ENCODE measurements around the gene DEPDC4. TPM values are rescaled to one million over a fixed set of nuclear protein-coding genes. Genes with fewer than 3 reads are reported as not detected.
"Not testable (repeated sequence)": the region's sequence is repeated elsewhere in the genome, so short reads cannot be mapped to it uniquely, and the experiment has no call there.

The DEPDC4 gene
- total and polyA plus RNA-seq, 3 donors from 2014 or later = 5.0 to 8.0 (median 6.7) TPM

DNA sequence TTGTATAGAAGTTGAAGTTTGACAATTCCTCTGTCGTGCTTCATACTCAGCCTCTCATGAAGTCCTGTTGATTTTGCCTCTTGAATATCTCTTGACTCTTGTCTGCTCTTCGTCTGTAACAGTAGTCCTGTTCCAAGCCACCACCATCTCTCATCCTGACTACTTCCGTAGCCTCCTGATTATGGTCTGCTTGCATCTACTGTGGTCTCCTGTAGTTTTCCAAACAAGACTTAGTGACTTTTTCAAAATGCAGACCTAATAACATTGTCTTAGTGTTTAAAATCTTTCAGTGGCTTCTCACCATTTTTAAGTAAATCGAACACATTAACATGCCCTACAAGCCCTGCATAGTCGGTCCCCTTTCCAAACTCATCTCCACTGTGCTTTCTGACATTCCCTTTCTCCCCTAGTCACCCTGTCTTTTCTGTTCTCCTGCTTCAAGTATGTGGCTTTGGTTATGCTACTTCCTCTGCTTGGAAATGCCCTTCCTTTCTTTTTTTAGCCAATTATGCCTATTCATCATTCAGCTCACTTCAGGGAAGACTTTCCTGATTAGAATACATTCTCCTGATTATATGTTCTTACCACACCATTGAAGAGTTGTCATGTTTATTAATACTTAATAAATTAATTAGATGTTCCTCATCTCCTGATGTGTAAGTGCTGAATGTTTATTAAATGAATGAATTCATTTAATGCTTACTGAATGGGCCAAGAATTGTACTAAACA, 2.1 kb upstream of the DEPDC4 start:
- no peaks in the 10 kb centered on the region for H3K36me3 ChIP-seq (ENCODE audit: low read depth, missing control alignments)
- TF ChIP-seq, protein P1, sequence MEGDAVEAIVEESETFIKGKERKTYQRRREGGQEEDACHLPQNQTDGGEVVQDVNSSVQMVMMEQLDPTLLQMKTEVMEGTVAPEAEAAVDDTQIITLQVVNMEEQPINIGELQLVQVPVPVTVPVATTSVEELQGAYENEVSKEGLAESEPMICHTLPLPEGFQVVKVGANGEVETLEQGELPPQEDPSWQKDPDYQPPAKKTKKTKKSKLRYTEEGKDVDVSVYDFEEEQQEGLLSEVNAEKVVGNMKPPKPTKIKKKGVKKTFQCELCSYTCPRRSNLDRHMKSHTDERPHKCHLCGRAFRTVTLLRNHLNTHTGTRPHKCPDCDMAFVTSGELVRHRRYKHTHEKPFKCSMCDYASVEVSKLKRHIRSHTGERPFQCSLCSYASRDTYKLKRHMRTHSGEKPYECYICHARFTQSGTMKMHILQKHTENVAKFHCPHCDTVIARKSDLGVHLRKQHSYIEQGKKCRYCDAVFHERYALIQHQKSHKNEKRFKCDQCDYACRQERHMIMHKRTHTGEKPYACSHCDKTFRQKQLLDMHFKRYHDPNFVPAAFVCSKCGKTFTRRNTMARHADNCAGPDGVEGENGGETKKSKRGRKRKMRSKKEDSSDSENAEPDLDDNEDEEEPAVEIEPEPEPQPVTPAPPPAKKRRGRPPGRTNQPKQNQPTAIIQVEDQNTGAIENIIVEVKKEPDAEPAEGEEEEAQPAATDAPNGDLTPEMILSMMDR (IDR thresholded peaks at IDR 0.05) = no peak
- TF ChIP-seq POLR2A (IDR thresholded peaks at IDR 0.05) = no peak
- H3K27me3 ChIP-seq = no peaks in the 10 kb centered on the region
- no peak for DNase-seq
- intact Hi-C loops (cut with DNase I; ENCODE audit: low total_unique reads) = no loop called here
- peak overlapping the region in 1 of 2 donors; percentile 96 for H3K27ac ChIP-seq
- H3K4me1 ChIP-seq = no peaks in the 10 kb centered on the region
- no peaks in the 10 kb centered on the region for H3K9me3 ChIP-seq
- no peak overlapping the region for H3K4me3 ChIP-seq
- 44 to 51% methylated on average over 5 of the region's 5 CpGs for WGBS, 2 donors

- no peaks in the 10 kb centered on the region for H3K4me1 ChIP-seq
- peak overlapping the region; percentile 96 to 98 for H3K27ac ChIP-seq
- intact Hi-C loops (cut with DNase I; ENCODE audit: low total_unique reads) = no loop called here
- H3K4me3 ChIP-seq = peak overlapping the region; percentile 91 to 92
- H3K9me3 ChIP-seq = no peaks in the 10 kb centered on the region
- TF ChIP-seq, protein P1 (IDR thresholded peaks at IDR 0.05) = no peak
- TF ChIP-seq POLR2A (IDR thresholded peaks at IDR 0.05) = no peak
- H3K27me3 ChIP-seq = no peaks in the 10 kb centered on the region
- peak; percentile 34 for DNase-seq
- 1% methylated on average over 18 to 28 of the region's 33 CpGs for WGBS, 2 donors
- H3K36me3 ChIP-seq (ENCODE audit: low read depth, missing control alignments) = no peaks in the 10 kb centered on the region
Measured at GRCh38 chr12:100267603-100268281, 863 bp upstream of the DEPDC4 start.

DNA sequence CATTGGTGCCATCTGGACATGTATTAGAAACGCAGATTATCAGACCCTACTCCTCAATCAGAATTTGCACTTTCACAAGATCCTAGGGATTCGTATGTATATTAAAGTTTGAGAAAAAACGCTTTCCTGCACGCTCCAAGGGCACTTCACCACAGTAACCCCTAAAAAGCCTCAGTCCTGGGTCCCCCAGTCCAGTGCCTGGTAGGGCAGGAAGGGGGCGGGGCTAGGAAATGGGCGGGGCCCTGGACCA, 369 bp downstream of the DEPDC4 start:
- peak; percentile 98 for DNase-seq
- WGBS, 2 donors = 0% methylated on average over 6 of the region's 6 CpGs
- no peaks in the 10 kb centered on the region for H3K36me3 ChIP-seq (ENCODE audit: low read depth, missing control alignments)
- H3K27ac ChIP-seq = peak overlapping the region; percentile 96 to 98
- no peak for TF ChIP-seq POLR2A (IDR thresholded peaks at IDR 0.05)
- TF ChIP-seq, protein P1 (IDR thresholded peaks at IDR 0.05) = no peak
- no peaks in the 10 kb centered on the region for H3K4me1 ChIP-seq
- H3K4me3 ChIP-seq = peak overlapping the region; percentile 91 to 92
- no peaks in the 10 kb centered on the region for H3K27me3 ChIP-seq
- no peaks in the 10 kb centered on the region for H3K9me3 ChIP-seq
- intact Hi-C loops (cut with DNase I; ENCODE audit: low total_unique reads) = no loop called here

- Histone ChIP-seq H3K9me3 (no peaks in the 10 kb centered on the region), H3K36me3 (ENCODE audit: low read depth, missing control alignments) (no peaks in the 10 kb centered on the region), H3K27ac (peak overlapping the region in 1 of 2 donors; percentile 2), H3K27me3 (no peaks in the 10 kb centered on the region), H3K4me3 (peak overlapping the region; percentile 91 to 92), H3K4me1 (no peaks in the 10 kb centered on the region)
- WGBS, 2 donors = 43 to 59% methylated on average over 11 of the region's 11 CpGs
- intact Hi-C loops (cut with DNase I; ENCODE audit: low total_unique reads) = no loop called here
- no peak for TF ChIP-seq POLR2A (IDR thresholded peaks at IDR 0.05)
- TF ChIP-seq, protein P1 (IDR thresholded peaks at IDR 0.05) = no peak
- DNase-seq = no peak
Measured at GRCh38 chr12:100265732-100266584, 921 bp downstream of the DEPDC4 start.

DNA sequence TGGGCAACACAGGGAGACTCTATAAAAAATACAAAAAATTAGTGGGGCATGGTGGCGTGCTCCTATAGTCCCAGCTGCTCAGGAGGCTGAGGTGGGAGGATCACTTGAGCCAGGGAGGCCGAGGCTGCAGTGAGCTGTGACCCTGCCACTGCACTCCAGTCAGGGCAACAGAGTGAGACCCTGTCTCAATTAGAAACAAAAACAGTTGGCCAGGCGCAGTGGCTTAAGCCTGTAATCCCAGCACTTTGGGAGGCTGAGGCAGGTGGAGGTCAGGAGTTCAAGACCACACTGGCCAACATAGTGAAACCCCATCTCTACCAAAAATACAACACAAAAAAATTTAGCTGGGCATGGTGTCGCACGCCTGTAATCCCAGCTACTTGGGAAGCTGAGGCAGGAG, 1.8 kb downstream of the DEPDC4 start:
- DNase-seq = not testable (repeated sequence)
- WGBS, 2 donors = 96 to 100% methylated on average over 5 of the region's 5 CpGs

More for the DNA sequence above, 1.8 kb downstream of the DEPDC4 start:
- H3K36me3 ChIP-seq (ENCODE audit: low read depth, missing control alignments); intact Hi-C loops (cut with DNase I; ENCODE audit: low total_unique reads); H3K4me1 ChIP-seq; H3K27ac ChIP-seq; H3K4me3 ChIP-seq; H3K9me3 ChIP-seq; H3K27me3 ChIP-seq: not testable (repeated sequence)
